Neural progenitor cell (in vitro differentiated cells): Measurements from ENCODE around the gene OR2T10.
"Not testable (repeated sequence)": the region's sequence is repeated elsewhere in the genome, so short reads cannot be mapped to it uniquely, and the experiment has no call there.

Source experiments
- EZH2 ChIP-seq: fragments of 200-600 bp; sonication (generic); IDR thresholded peaks from 2 replicates; pipeline ENCODE4 v1.6.1; 2017; ENCODE audit warnings: antibody characterized with exemption, mild to moderate bottlenecking, moderate library complexity
- EZH2phosphoT487 ChIP-seq: fragments of 200-600 bp; sonication (generic); IDR thresholded peaks from 2 replicates; pipeline ENCODE4 v1.6.1; 2017; ENCODE audit warnings: antibody characterized with exemption
- TF ChIP-seq, protein P1 (sequence below): fragments of 200-600 bp; sonication (generic); IDR thresholded peaks from 2 replicates; pipeline ENCODE4 v1.5.1; 2017; ENCODE audit warnings: antibody characterized with exemption, mild to moderate bottlenecking

DNA sequence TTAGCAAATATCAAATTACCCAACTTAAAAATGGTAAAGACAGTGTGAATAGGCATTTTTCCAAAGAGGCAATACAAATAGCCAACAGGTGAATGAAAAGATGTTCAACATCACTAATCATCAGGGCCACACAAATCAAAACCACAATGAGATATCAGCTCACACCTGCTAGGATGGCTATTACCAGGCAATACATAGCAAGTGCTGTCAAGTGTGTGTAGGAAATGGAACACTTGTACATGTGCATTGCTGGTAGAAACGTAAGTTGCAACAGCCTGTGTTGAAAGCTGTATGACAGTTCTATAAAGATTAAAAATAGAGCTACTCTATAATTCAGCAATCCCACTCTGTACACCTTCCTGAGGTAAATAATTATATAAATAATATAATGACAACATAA, 25.5 kb downstream of the OR2T10 start:
- TF ChIP-seq, protein P1, sequence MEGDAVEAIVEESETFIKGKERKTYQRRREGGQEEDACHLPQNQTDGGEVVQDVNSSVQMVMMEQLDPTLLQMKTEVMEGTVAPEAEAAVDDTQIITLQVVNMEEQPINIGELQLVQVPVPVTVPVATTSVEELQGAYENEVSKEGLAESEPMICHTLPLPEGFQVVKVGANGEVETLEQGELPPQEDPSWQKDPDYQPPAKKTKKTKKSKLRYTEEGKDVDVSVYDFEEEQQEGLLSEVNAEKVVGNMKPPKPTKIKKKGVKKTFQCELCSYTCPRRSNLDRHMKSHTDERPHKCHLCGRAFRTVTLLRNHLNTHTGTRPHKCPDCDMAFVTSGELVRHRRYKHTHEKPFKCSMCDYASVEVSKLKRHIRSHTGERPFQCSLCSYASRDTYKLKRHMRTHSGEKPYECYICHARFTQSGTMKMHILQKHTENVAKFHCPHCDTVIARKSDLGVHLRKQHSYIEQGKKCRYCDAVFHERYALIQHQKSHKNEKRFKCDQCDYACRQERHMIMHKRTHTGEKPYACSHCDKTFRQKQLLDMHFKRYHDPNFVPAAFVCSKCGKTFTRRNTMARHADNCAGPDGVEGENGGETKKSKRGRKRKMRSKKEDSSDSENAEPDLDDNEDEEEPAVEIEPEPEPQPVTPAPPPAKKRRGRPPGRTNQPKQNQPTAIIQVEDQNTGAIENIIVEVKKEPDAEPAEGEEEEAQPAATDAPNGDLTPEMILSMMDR: not testable (repeated sequence)
- TF ChIP-seq EZH2, EZH2phosphoT487: not testable (repeated sequence)
